ENCODE data around the gene NCOA7.
"Not testable (repeated sequence)": the region's sequence is repeated elsewhere in the genome, so short reads cannot be mapped to it uniquely, and the experiment has no call there.

Gene NCOA7

DNA sequence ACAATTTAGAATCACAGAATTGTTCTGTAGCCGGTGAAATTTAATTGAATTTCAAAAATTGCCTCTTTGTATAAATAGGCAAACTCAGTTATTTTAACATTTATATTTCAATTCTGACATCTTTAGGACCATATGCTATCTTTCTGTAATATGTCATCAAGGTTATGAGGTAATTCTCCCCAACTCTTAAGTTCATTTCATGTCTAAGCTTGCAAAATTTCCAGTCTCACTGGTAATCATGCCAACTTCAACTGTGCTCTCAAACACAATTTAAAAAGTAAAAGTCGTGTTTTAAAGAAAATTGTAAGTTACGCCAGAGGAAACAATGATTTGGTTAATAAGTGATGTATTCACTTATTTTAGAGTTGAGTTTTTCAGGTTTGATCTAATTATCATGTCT, 1.4 kb downstream of the NCOA7 start:
- no peak for FAIRE-seq

DNA sequence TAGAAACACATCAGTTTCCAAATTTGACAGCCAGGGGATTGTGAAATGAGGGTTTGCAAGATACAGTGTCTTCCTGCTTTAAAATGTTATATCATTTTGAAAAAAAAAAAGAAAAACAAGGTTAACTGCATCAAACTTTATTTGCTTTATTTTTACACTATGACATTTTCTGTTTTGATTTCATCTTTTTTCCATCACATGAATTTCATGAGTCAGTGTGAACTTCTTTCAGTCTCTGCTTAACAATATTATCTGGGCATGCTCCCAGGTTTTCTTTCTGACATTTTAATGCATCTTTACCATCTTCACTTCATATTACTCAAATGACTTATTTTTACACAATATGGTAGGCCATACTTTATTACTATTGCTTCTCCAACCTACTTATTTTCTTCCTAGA, 1.9 kb downstream of the NCOA7 start:
- no peak for FAIRE-seq

DNA sequence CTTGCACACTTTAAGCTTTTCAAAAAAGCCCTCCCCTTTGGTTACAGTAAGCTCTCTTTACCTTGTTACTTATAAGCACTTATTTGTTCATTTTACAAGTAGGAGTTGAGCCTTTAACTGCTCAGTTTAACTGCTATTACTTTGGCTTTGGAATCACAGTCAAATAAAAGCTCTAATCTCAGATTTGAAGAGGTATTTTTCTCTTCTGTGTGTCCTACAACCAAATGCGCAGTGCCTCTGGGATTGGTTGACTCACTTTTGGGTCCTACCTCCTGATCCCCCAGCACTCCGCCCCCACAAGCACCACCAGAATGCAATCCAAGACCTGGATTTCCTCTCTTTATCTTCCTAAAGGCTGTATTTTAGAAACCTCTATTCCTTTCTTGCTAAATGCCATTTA, 2.5 kb downstream of the NCOA7 start:
- no peak for FAIRE-seq

GRCh38 chr6:125793863-125794262, 3.1 kb downstream of the NCOA7 start:
- FAIRE-seq = no peak

DNA sequence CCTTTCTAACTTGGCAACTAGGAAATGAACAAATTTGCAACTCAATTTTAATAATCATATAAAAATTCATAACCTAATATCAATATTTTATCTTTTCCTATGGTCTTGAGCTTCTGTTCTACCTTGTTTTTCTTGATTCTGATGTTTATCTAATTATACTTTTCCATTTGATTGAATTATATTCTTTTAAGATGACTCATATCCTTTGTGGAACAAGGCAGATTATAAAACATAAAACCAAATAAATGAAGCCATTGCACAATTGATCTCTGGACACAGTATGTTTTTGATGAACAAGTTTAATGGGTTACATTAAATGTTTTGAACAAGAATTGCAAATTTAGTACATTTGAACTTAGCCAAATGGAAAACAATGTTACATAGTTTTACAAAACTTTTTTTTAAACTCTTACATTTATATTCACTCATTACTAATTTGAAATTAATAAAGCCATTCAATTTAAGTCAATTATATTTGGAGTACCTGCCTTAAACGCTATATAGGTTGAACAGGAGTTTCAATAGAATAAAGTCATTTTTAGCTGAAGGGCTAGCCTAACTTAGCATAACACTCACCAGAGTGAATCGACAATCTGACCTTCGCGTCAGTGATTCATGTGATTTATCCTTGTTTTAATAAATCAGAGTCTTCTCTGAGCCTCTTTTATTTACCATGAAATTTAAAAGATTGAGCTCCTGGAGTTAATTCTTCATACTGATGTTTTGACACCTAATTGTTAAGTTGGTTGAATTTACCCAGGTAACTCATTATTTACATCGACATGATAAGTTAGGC, 3.8 kb downstream of the NCOA7 start:
- peak; percentile 63 for FAIRE-seq

DNA sequence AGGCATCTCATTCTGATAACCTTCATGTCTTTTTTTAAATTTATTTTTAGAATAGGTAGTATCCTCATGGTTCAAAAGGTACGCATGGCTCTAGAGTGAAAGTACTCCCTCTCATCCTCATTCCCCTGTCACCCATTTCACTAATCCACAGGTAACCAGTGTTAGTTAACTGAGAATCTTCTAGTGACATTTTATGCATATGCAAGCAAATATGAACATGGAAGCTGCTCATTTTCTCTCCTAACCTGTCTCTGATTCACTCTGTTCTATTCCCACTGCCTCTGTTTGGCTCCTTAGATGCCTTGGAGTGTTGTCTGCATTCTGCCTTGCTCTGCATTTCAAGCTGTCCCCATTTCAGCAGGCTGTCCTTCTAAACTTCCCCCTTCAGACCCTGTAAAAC, 4.5 kb downstream of the NCOA7 start:
- no peak for FAIRE-seq

DNA sequence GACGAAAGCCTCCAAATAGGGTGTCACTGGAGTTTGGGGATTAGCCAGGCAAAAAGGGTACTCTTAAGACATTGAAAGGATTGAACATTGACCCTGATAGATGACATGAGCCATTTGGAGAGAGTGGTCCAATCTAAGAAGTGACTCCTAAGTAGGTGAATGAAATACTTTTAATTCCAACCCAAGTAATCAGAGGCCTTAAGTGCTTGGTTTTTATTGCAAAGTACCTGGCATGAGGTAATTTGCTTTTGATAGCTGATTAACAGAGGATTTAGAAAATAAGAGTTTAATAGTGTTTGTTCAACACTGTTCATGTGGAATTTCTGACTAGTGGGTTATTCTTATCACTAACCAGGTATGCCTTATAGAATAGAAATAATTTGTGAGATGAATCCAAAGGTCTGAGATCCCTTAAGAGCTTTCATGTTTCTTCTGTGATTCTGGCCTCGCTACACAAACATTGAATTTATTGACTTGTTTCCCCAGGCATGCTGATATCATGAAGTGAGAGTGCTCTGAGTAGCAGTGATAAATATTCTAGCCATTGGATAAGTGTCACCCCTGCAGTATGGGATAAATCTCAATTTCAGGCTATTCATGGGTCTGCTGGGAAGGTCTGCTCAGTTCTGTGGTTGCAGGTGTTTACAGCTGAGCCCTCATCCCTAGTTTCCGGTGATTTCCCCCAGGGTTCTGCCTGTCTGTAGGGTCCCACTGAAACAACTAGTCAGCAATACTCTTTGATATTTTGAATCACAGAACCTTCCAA, 6.5 kb downstream of the NCOA7 start:
- FAIRE-seq = no peak

GRCh38 chr6:125797886-125798444, 7.2 kb downstream of the NCOA7 start:
- no peak for FAIRE-seq

DNA sequence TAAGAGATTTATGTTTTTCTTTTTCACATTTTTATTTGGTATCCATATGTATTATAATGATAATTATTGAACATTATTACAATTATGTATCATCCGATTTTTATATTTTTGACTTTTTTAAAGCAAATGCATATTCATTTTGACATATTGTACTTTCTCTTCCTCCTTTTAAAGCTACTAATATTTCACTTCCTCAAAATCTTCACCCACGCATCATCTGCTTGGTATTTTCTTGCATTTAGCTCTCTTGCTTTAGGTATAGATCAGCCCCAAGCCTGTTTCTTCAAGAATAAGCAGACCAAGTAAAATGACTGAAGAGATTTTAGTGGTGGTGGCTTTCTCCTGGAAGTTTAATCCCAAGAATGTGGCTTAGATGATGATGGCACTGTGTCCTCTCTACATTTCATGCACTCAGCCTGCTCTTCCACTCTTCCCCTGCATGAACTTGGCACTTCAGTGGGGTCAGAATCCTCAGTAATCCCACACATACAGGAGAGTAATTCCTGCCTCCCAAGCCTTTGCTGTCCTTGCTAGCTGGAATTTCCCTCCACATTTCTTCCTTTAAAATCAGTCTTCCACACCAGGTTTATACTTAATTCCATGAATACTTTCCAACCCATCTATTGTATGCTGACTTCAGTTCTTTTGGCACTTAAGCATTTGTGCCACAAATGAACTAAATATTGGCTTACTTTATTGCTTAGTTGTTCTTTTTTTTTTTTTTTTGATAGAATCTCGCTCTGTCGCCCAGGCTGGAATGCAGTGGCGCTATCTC, 8.2 kb downstream of the NCOA7 start:
- no peak for FAIRE-seq

GRCh38 chr6:125802383-125802782, 11.6 kb downstream of the NCOA7 start:
- no peak for FAIRE-seq

DNA sequence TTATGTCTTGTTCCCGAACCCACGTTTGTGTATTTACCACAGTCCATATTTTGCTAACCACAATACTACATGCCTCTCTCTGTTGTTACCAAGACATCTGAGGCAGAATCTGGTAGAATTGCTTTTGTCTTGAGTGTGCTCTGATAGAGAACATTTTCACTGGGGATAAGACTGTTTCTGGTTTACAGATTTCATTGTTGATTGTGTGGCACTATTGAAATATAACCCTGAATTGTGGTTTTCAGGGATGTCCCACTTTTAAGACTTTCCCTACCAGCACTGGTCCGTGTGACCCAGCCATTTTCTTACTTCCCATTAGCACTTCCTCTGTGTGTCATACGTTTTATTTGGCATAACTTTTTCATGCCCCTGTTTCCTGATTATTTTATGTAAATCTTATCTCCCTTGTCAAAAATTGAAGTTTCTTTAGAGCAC, 12.2 kb downstream of the NCOA7 start:
- no peak for FAIRE-seq

GRCh38 chr6:125804264-125804663, 13.5 kb downstream of the NCOA7 start:
- no peak for FAIRE-seq

DNA sequence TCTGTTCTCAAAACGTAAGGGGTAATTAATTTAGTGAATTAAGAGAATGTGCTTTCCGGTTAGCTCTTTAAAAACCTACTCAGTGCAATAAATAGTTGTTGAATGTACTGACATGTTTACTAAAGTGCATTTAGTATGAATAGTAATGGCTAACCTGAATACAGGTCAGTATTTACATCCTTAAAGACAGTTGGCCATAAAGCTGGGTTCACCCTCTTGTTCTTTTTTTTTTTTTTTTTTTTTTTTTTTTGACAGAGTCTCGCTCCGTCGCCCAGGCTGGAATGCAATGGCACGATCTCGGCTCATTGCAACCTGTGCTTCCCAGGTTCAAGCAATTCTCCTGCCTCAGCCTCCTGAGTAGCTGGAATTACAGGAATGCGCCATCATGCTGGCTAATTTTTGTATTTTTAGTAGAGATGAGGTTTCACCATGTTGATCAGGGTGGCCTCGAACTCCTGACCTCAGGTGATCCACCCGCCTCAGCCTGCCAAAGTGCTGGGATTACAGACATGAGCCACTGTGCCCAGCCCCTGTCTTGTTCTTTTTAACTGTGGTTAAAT, 14.2 kb downstream of the NCOA7 start:
- not testable (repeated sequence) for FAIRE-seq

- no peak for FAIRE-seq
These were observed 16.1 kb downstream of the NCOA7 start for GRCh38 chr6:125806813-125807212.

GRCh38 chr6:125807293-125807692, 16.5 kb downstream of the NCOA7 start:
- no peak for FAIRE-seq

DNA sequence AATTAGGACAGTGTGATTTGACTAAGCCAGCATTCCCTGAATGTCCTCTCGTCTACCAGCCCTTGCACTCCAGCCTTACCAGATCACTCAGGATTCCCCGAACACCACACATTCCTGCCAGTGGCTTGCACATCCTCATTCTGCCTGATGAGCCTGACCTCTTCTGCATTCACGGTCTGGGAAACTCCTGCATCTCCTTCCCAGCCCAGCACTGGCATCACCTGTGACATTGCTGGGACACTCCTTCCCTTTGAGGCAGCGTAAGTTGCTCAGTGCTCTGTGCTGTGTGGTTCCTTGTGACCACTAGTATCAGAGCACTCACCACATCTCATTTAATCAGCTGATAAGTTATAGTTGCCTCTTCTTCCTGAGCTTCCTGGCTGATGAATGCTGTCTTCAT, 17.3 kb downstream of the NCOA7 start:
- no peak for FAIRE-seq

GRCh38 chr6:125808591-125808990, 17.8 kb downstream of the NCOA7 start:
- no peak for FAIRE-seq

- FAIRE-seq = no peak
These were observed 18.9 kb downstream of the NCOA7 start for GRCh38 chr6:125809570-125810170.

DNA sequence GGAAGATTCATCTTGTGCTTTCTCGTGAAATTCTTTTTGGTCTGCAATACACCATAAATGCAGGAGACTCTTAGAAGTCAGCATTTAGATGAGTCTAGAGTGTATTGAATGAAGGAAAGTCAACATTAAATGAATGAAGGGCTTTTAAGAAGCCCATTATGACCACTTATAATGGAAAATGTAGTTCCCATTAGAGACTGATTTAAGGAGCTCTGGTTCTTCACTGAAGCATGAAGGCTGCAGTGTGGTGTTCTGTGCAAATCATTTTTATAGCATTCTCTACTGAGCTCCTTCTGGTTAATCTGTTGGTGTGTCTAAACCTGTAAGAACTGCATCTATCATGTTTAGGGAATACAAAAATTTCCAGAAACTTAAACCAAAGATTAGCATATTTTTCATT, 19.7 kb downstream of the NCOA7 start:
- no peak for FAIRE-seq

GRCh38 chr6:125811259-125811658, 20.5 kb downstream of the NCOA7 start:
- FAIRE-seq = no peak

GRCh38 chr6:125812394-125813292, 21.9 kb downstream of the NCOA7 start:
- FAIRE-seq = no peak
